Lower lobe of right lung (tissue), 2 donors: Measurements from ENCODE around the gene EPS15. TPM values are rescaled to one million over a fixed set of nuclear protein-coding genes. Genes with fewer than 3 reads are reported as not detected.

Source experiments
- ATAC-seq, 2 donors: fragments of 200-7000 bp; cut with Tn5 transposase; one replicate each; pipeline ENCODE4 v1.9.1; 2020 to 2022; ENCODE audit warnings: mild to moderate bottlenecking in 2 of 2, moderate library complexity in 2 of 2
- DNase-seq: peaks from one replicate; pipeline ENCODE4 v3.0.0-alpha.2; 2020
- H3K27ac ChIP-seq: fragments of 200-600 bp; one replicate; pipeline ENCODE4 v1.8.0; 2022
- H3K27me3 ChIP-seq: fragments of 200-600 bp; one replicate; pipeline ENCODE4 v1.8.0; 2022; ENCODE audit warnings: low read depth
- H3K36me3 ChIP-seq: fragments of 200-600 bp; one replicate; pipeline ENCODE4 v1.8.0; 2022; ENCODE audit warnings: mild to moderate bottlenecking
- H3K4me1 ChIP-seq: fragments of 200-600 bp; one replicate; pipeline ENCODE4 v1.8.0; 2022
- H3K4me3 ChIP-seq: fragments of 200-600 bp; one replicate; pipeline ENCODE4 v1.8.0; 2022; ENCODE audit warnings: mild to moderate bottlenecking
- H3K9me3 ChIP-seq: fragments of 200-600 bp; one replicate; pipeline ENCODE4 v1.8.0; 2022
- CTCF ChIP-seq: fragments of 200-600 bp; IDR thresholded peaks from one replicate; pipeline ENCODE4 v1.8.0; 2022; ENCODE audit warnings: antibody characterized with exemption, mild to moderate bottlenecking
- intact Hi-C: fragments of 100-400 bp; cut with DNase I; formaldehyde crosslinking; loops from one replicate; pipeline ENCODE4 v1.11.0; 2022
- total RNA-seq: library from RNA; stranded (reverse); fragmentation: NEBNext Ultra II Directional; extraction: Animal tissue kit (Norgen Biotek cat#: 25700); gene quantifications from one replicate; pipeline ENCODE4 v1.2.1, GENCODE V29; 2021
- donor health status: DM: no; HTN: yes; CAD: no; lungs with severe emphysema.

The EPS15 gene
- total RNA-seq, 1 donor from 2014 or later: 90.2 TPM

DNA sequence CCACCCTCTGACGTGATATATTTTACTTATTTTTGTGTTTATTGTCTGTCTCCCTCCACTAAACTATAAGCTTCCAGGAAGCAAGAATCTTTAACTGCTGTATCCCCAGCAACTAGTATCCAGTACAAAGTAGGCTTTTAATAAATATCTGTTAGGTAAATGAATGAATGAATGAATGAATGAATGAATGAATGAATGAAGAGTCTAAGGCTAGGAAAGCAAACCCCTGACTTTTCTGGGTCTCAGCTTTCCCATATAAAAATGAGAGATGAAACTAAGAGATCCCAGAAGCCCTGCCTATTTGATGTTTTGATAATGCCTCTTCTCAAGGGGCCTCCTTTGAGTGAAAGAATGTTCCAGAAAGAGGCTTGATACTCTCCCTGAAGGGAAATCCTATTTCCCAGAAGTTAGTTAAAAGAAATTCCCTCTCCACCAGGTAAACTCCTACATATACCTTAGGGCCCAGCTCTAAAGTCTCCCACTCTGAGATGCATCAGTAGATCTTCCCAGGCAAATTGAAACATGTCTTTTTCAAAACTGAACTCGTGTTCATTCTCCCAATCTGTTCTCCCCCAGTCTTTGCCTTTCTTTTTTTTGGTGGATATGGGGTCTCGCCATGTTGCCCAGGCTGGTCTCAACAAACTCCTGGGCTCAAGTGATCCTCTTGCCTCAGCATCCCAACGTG lies 196.5 kb downstream of the EPS15 start:
- no peak overlapping the region for H3K4me3 ChIP-seq
- H3K27ac ChIP-seq: no peak overlapping the region
- H3K4me1 ChIP-seq: no peaks in the 10 kb centered on the region
- DNase-seq (no peak), ATAC-seq (no peak)
- H3K9me3 ChIP-seq: no peaks in the 10 kb centered on the region
- H3K36me3 ChIP-seq: no peaks in the 10 kb centered on the region
- intact Hi-C loops: no loop called here
- no peak for TF ChIP-seq CTCF
- H3K27me3 ChIP-seq: no peaks in the 10 kb centered on the region

GRCh38 chr1:51321924-51322280 lies 197.2 kb downstream of the EPS15 start:
- DNase-seq (no peak), ATAC-seq (no peak)
- intact Hi-C loops: no loop called here
- Histone ChIP-seq H3K4me1 (no peaks in the 10 kb centered on the region), H3K27ac (no peak overlapping the region), H3K4me3 (no peak overlapping the region), H3K9me3 (no peaks in the 10 kb centered on the region), H3K36me3 (no peaks in the 10 kb centered on the region), H3K27me3 (no peaks in the 10 kb centered on the region)
- TF ChIP-seq CTCF: no peak

GRCh38 chr1:51320967-51321923 lies 197.8 kb downstream of the EPS15 start:
- intact Hi-C loops: no loop called here
- Histone ChIP-seq H3K9me3 (no peaks in the 10 kb centered on the region), H3K27ac (no peak overlapping the region), H3K4me1 (no peaks in the 10 kb centered on the region), H3K4me3 (no peak overlapping the region), H3K36me3 (no peaks in the 10 kb centered on the region), H3K27me3 (no peaks in the 10 kb centered on the region)
- ATAC-seq: peak; percentile 80 to 82
- peak; percentile 45 for DNase-seq
- TF ChIP-seq CTCF: no peak

DNA sequence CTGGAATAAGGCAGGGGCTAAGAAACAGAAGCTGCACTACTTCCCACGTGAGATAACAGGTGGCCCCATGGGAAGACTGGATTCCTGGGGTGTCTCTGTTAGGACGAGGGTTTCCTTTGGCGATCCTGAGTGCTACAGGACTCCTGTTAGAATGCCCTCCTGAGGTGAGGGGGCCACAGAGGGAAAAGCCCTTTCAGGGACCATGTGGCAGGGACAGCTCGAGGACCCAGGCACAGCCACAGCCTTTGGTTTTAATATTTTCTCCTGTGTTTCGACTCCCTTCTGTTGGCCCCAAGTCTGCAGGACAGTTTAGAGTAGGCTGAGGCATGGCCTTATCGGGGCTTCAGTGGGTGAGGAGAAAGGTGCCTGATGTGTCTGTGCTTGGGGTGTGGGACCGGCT lies 201.3 kb downstream of the EPS15 start:
- intact Hi-C loops: no loop called here
- peak; percentile 0 for DNase-seq
- no peak for ATAC-seq
- TF ChIP-seq CTCF: no peak
- Histone ChIP-seq H3K9me3 (no peaks in the 10 kb centered on the region), H3K4me1 (peaks cover 15% of the 10 kb centered on the region), H3K27me3 (no peaks in the 10 kb centered on the region), H3K4me3 (no peak overlapping the region), H3K27ac (no peak overlapping the region), H3K36me3 (no peaks in the 10 kb centered on the region)

DNA sequence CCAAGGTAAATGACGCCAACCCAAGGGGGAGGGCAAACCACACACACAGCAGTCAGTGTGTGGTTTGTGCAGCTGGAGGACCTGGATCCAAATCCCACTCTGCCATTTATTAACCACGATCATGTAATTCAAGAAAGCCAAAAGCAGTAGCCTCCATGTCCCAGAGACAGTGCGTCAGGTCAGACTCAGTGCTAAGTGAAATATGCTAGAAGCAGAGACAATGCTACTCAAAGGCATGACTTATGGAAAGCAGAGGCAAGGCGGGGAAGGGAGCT lies 202.3 kb downstream of the EPS15 start:
- H3K36me3 ChIP-seq: no peaks in the 10 kb centered on the region
- peaks cover 15% of the 10 kb centered on the region for H3K4me1 ChIP-seq
- DNase-seq: peak; percentile 5
- intact Hi-C loops: no loop called here
- no peak overlapping the region for H3K27ac ChIP-seq
- ATAC-seq: no peak
- no peaks in the 10 kb centered on the region for H3K27me3 ChIP-seq
- no peaks in the 10 kb centered on the region for H3K9me3 ChIP-seq
- no peak for TF ChIP-seq CTCF
- no peak overlapping the region for H3K4me3 ChIP-seq
